Uterus (tissue), 2 donors: ENCODE measurements around the gene GALNT14.

Experiments used
- CTCF ChIP-seq, 4 experiments: fragments of 200-600 bp in 2 of 4; fragments of 450-650 bp in 2 of 4; sonication (generic) in 2 of 4; IDR thresholded peaks; one replicate each; pipeline ENCODE4 v1.5.1; 2016 to 2019; ENCODE audit warnings: antibody characterized with exemption in 4 of 4, mild to moderate bottlenecking in 2 of 4, moderate library complexity in 1 of 4
- POLR2A ChIP-seq, 2 donors: fragments of 450-650 bp; IDR thresholded peaks; one replicate each; pipeline ENCODE4 v1.6.1; 2016; ENCODE audit warnings: antibody characterized with exemption in 2 of 2, mild to moderate bottlenecking in 1 of 2, moderate library complexity in 1 of 2

- no peak for TF ChIP-seq CTCF (IDR thresholded peaks at IDR 0.05)
- TF ChIP-seq POLR2A (IDR thresholded peaks at IDR 0.05), result no peak
Measured at GRCh38 chr2:30911327-30911726, 226.9 kb downstream of the GALNT14 start.
